Smooth muscle cell (in vitro differentiated cells): Measurements from ENCODE around the gene NDST1. TPM values are rescaled to one million over a fixed set of nuclear protein-coding genes. Genes with fewer than 3 reads are reported as not detected.

Experiments used
- DNase-seq: peaks from one replicate; lab custom pipeline; 2025; ENCODE audit not compliant: unreplicated experiment; lab: John Stamatoyannopoulos, UW
- H2AFZ ChIP-seq: fragments of 200-600 bp; sonication (generic); 2 replicates; pipeline ENCODE4 v1.6.0; 2016; ENCODE audit warnings: antibody characterized with exemption, low read depth, mild to moderate bottlenecking
- H3F3A ChIP-seq: fragments of 200-600 bp; sonication (generic); 2 replicates; pipeline ENCODE4 v1.6.0; 2017; ENCODE audit warnings: antibody characterized with exemption, low read depth
- H3K27ac ChIP-seq: fragments of 200-600 bp; sonication (generic); 2 replicates; pipeline ENCODE4 v1.5.1; 2016; ENCODE audit warnings: low read depth, mild to moderate bottlenecking
- H3K27me3 ChIP-seq: fragments of 200-600 bp; sonication (generic); 2 replicates; pipeline ENCODE4 v1.6.1; 2016; ENCODE audit warnings: low read depth, mild to moderate bottlenecking
- H3K36me3 ChIP-seq: fragments of 200-600 bp; sonication (generic); 2 replicates; pipeline ENCODE4 v1.5.1; 2016; ENCODE audit warnings: low read depth
- H3K4me1 ChIP-seq: fragments of 200-600 bp; sonication (generic); 2 replicates; pipeline ENCODE4 v1.5.1; 2016; ENCODE audit warnings: low read depth
- H3K4me2 ChIP-seq: fragments of 200-600 bp; sonication (generic); 2 replicates; pipeline ENCODE4 v1.6.0; 2016; ENCODE audit warnings: mild to moderate bottlenecking
- H3K4me3 ChIP-seq: fragments of 200-600 bp; sonication (generic); 2 replicates; pipeline ENCODE4 v1.5.1; 2016; ENCODE audit warnings: mild to moderate bottlenecking
- H3K79me2 ChIP-seq: fragments of 200-600 bp; sonication (generic); 2 replicates; pipeline ENCODE4 v1.6.0; 2016; ENCODE audit warnings: low read depth, mild to moderate bottlenecking
- H3K9ac ChIP-seq: fragments of 200-600 bp; sonication (generic); 2 replicates; pipeline ENCODE4 v1.6.0; 2016; ENCODE audit warnings: low read depth
- H3K9me3 ChIP-seq: fragments of 200-600 bp; sonication (generic); replicated peaks from 2 replicates; pipeline ENCODE4 v1.5.1; 2016; ENCODE audit warnings: low read depth
- H4K20me1 ChIP-seq: fragments of 200-600 bp; sonication (generic); 2 replicates; pipeline ENCODE4 v1.6.0; 2016; ENCODE audit warnings: low read depth
- WGBS: methylation state at CpG from one replicate; pipeline ENCODE4 v1.1.7; 2016; ENCODE audit warnings: low lambda C conversion rate; 5-methylcytosine and 5-hydroxymethylcytosine counted together
- polyA plus RNA-seq: library from polyadenylated mRNA; unstranded; fragments of >200 nt; fragmentation: Nextera tagmentation; extraction: Ambion mirVana; gene quantifications from 2 replicates; pipeline ENCODE4 v1.2.1, GENCODE V29; 2016
- total RNA-seq: library from RNA; depleted of rRNA; stranded (reverse); fragments of >200 nt; gene quantifications from 2 replicates; pipeline ENCODE4 v1.2.3, GENCODE V29; 2014
- TF ChIP-seq, protein P1 (sequence below): fragments of 200-600 bp; sonication (generic); IDR thresholded peaks from 2 replicates; pipeline ENCODE4 v1.5.1; 2017; ENCODE audit warnings: borderline replicate concordance, mild to moderate bottlenecking, antibody characterized with exemption; ENCODE audit not compliant: insufficient read depth, poor library complexity, severe bottlenecking

NDST1 gene
- total and polyA plus RNA-seq, 2 experiments from 2014 or later = 32.4 to 53.0 TPM

GRCh38 chr5:150561571-150562275, 53.8 kb downstream of the NDST1 start:
- TF ChIP-seq, protein P1, sequence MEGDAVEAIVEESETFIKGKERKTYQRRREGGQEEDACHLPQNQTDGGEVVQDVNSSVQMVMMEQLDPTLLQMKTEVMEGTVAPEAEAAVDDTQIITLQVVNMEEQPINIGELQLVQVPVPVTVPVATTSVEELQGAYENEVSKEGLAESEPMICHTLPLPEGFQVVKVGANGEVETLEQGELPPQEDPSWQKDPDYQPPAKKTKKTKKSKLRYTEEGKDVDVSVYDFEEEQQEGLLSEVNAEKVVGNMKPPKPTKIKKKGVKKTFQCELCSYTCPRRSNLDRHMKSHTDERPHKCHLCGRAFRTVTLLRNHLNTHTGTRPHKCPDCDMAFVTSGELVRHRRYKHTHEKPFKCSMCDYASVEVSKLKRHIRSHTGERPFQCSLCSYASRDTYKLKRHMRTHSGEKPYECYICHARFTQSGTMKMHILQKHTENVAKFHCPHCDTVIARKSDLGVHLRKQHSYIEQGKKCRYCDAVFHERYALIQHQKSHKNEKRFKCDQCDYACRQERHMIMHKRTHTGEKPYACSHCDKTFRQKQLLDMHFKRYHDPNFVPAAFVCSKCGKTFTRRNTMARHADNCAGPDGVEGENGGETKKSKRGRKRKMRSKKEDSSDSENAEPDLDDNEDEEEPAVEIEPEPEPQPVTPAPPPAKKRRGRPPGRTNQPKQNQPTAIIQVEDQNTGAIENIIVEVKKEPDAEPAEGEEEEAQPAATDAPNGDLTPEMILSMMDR = no peak
- Histone ChIP-seq H3K27ac (no peak overlapping the region), H4K20me1 (no peaks in the 10 kb centered on the region), H3K9ac (no peak overlapping the region), H3K4me1 (no peaks in the 10 kb centered on the region), H3K27me3 (no peaks in the 10 kb centered on the region), H3K36me3 (no peaks in the 10 kb centered on the region), H3F3A (peaks cover 15% of the 10 kb centered on the region), H2AFZ (no peak overlapping the region), H3K4me2 (no peak overlapping the region), H3K4me3 (no peak overlapping the region), H3K9me3 (no peaks in the 10 kb centered on the region), H3K79me2 (no peaks in the 10 kb centered on the region)
- DNase-seq = no peak
- 76% methylated on average over 4 of the region's 4 CpGs for WGBS

DNA sequence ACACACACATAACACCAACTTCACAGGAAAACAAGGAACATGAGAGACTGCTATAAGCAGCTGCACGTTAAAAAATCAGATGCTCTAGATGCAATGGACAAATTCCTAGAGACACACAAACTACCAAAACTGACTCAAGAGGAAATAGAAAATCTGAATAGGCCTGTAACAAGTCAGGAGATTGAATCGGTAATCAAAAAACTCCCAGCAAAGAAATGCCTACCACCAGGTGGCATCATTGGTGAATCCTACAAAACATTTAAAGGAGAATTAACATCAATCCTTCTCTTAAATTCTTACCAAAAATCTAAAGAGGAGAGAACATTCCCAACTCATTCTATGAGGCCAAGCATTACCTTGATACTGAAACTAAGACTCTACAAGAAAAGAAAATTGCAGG, 54.9 kb downstream of the NDST1 start:
- no peaks in the 10 kb centered on the region for H3K79me2 ChIP-seq
- no peak overlapping the region for H2AFZ ChIP-seq
- DNase-seq = no peak
- TF ChIP-seq, protein P1 = peak; percentile 56
- no peaks in the 10 kb centered on the region for H3K4me1 ChIP-seq
- H4K20me1 ChIP-seq = no peaks in the 10 kb centered on the region
- no peaks in the 10 kb centered on the region for H3K27me3 ChIP-seq
- no peak overlapping the region for H3K4me2 ChIP-seq
- no peaks in the 10 kb centered on the region for H3K9me3 ChIP-seq
- no peaks in the 10 kb centered on the region for H3K36me3 ChIP-seq
- H3K9ac ChIP-seq = no peak overlapping the region
- H3K4me3 ChIP-seq = no peak overlapping the region
- 75% methylated on average over 2 of the region's 2 CpGs for WGBS
- no peak overlapping the region for H3K27ac ChIP-seq
- H3F3A ChIP-seq = peaks cover 15% of the 10 kb centered on the region

DNA sequence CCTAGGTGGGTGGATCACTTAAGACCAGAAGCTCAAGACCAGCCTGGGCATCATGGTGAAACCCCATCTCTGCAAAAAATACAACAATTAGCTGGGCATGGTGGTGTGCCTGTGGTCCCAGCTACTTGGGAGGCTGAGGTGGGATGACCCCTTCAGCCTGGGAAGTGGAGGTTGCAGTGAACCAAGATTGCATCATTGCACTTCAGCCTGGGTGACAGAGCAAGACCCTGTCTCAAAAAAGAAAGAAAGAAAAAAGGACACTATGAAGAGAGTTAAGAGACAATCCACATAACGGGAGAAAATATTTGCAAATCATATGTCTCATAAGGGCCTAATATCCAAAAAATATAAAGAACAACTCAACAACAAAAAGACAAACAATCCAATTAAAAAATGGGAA, 57.9 kb downstream of the NDST1 start:
- Histone ChIP-seq H2AFZ (no peak overlapping the region), H3K27me3 (no peaks in the 10 kb centered on the region), H3K4me2 (no peak overlapping the region), H3K36me3 (no peaks in the 10 kb centered on the region), H3K79me2 (no peaks in the 10 kb centered on the region), H3K9me3 (no peaks in the 10 kb centered on the region), H3K27ac (no peak overlapping the region), H3K4me3 (no peak overlapping the region), H3K4me1 (no peaks in the 10 kb centered on the region), H4K20me1 (no peaks in the 10 kb centered on the region), H3K9ac (no peak overlapping the region), H3F3A (peaks cover 8% of the 10 kb centered on the region)
- TF ChIP-seq, protein P1 = no peak
- WGBS = 100% methylated on average over 1 of the region's 1 CpG
- DNase-seq = no peak

DNA sequence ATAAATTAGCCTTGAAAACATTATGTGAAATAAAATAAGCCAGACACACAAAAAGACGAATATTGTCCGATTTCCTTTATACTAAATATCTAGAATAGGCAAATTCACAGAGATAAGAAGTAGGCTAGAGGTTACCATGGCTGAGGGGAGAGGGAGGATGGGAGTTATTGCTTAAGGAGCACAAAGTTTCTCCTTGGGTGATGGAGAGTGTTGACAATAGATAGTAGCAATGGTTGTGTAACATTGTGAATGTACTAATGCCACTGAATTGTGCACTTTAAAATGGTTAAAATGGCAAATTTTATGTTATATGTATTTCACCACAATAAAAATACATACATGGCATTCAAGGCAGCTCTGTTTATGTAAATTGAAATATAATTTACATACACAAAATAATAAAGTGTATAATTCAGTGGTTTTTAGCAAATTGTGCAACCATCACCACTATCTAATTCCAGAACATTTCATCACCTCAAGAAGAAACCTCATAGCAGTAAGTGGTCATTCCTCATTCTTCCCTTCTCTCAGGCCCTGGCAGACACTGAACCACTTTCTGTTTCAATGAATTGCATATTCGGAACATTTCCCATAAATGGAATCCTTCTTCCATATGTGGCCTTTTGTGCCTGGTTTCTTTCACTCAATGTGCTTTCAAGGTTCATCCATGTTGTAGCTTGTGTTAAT, 59.2 kb downstream of the NDST1 start:
- H3K36me3 ChIP-seq = no peaks in the 10 kb centered on the region
- peak overlapping the region; percentile 63 for H3K4me2 ChIP-seq
- peak overlapping the region; percentile 51 for H3K27ac ChIP-seq
- no peaks in the 10 kb centered on the region for H3K79me2 ChIP-seq
- no peak for DNase-seq
- H2AFZ ChIP-seq = no peak overlapping the region
- peaks cover 8% of the 10 kb centered on the region for H3F3A ChIP-seq
- no peak overlapping the region for H3K9ac ChIP-seq
- H3K27me3 ChIP-seq = no peaks in the 10 kb centered on the region
- no peaks in the 10 kb centered on the region for H3K4me1 ChIP-seq
- H3K9me3 ChIP-seq = no peaks in the 10 kb centered on the region
- H4K20me1 ChIP-seq = no peaks in the 10 kb centered on the region
- 56% methylated on average over 3 of the region's 3 CpGs for WGBS
- TF ChIP-seq, protein P1 = no peak
- H3K4me3 ChIP-seq = no peak overlapping the region
